GM19099 (cell line): ENCODE results near the gene CIB1.

Experiments
- POLR2A ChIP-seq: IDR thresholded peaks from 3 replicates; pipeline ENCODE4 v1.6.1; 2011; ENCODE audit warnings: low read depth; ENCODE audit not compliant: insufficient read length; ENCODE audit errors: extremely low read depth

Gene CIB1

GRCh38 chr15:90225047-90225446 lies 8.7 kb downstream of the CIB1 start:
- TF ChIP-seq POLR2A: no peak

GRCh38 chr15:90223441-90224165 lies 10.1 kb downstream of the CIB1 start:
- no peak for TF ChIP-seq POLR2A

- no peak for TF ChIP-seq POLR2A
Observed at GRCh38 chr15:90222547-90222946, 11.2 kb downstream of the CIB1 start.

DNA sequence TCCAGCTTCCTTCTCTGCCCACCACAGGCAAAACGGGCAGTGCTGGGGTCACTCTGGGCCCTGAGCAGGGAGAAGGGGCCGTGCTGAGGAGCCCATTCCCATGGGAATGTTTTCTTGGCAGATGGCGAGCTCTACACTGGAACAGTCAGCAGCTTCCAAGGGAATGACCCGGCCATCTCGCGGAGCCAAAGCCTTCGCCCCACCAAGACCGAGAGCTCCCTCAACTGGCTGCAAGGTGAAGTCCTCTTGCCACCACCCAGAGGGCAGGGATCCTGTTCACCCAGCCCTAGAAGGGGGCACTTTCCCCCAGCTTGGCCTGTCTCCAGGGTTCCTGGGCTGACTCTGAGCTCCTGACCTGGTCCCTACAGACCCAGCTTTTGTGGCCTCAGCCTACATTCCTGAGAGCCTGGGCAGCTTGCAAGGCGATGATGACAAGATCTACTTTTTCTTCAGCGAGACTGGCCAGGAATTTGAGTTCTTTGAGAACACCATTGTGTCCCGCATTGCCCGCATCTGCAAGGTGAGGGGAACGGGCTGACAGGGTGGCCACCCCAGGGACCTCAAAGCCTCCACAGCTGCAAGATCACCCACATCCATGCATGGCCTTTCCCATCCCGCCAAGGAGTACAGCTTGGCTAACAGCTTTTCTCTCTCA lies 12.4 kb downstream of the CIB1 start:
- no peak for TF ChIP-seq POLR2A

DNA sequence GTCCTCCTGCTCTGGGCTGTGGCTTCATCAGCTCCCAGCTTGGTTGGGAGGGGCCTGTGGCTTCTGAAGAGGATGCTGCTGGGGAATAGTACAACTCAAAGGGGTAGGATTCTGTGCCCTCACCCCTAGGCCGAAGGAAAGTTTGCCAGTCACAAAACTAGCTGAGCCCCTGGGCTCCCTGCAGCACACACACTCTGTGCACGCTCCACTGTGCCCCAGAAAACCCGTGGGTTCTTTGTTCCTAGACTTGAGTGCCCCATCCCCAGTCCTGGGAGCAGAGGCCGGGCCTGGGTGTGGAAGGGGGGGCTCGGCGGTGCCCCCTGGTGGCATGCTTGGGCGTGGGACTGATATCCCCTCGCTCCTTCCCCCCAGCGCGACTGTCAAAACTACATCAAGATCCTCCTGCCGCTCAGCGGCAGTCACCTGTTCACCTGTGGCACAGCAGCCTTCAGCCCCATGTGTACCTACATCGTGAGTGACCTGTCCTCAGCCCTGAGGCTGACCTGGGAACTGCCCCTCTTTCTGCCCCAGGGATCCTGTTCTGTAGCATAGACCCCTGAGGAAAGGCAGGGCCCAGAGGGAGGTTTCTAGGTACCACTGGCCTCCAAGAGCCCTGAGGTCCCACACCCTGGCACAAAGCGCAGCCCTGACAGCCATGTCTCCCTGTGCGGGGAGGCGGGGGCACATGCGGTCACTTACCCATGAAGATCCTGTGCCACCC lies 14.2 kb downstream of the CIB1 start:
- no peak for TF ChIP-seq POLR2A

- no peak for TF ChIP-seq POLR2A
Observed at GRCh38 chr15:90217671-90218394, 15.9 kb downstream of the CIB1 start.

DNA sequence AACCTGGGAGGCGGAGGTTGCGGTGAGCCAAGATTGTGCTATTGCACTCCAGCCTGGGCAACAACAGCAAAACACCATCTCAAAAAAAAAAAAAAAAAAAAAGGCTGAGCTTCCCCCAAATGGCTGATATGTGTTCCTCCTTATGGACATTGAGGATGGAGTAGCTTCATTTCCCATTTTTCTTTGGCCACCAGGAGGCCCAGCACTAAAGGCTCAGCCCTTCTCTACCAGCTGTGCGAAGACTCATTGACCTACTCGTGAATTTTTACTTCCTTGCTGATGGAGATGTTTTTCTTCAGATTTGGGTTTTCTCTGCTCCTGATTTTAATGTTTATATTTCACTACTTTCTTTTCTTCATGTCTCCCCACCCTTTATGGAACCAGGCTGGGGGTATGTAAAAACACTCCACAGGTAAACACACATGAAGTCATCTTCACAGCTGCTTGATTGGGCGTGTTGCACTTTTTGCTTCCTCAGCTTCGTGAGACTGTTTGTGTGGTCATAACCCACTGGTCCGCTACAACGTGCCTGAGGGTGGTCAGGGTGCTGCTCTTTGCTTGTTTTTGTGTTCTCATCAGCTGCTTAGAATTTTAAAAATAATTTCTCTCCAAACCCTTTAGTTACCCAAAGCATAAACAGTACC lies 19.1 kb downstream of the CIB1 start:
- TF ChIP-seq POLR2A: no peak

DNA sequence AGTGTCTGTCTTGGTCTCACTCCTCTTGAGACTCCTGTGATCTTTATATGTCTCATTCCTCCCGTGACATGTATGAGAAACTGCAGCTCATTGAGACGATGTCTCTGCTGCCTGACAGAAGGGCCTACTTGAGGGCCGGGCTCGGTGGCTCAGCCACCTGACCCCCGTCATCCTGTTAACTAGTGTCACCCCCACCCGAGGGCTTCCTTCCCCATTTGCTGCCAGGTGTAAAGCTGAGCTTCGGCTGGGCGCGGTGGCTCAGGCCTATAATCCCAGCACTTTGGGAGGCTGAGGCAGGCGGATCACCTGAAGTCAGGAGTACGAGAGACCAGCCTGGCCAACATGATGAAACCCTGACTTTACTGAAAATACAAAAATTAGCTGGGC lies 19.9 kb downstream of the CIB1 start:
- TF ChIP-seq POLR2A: no peak

DNA sequence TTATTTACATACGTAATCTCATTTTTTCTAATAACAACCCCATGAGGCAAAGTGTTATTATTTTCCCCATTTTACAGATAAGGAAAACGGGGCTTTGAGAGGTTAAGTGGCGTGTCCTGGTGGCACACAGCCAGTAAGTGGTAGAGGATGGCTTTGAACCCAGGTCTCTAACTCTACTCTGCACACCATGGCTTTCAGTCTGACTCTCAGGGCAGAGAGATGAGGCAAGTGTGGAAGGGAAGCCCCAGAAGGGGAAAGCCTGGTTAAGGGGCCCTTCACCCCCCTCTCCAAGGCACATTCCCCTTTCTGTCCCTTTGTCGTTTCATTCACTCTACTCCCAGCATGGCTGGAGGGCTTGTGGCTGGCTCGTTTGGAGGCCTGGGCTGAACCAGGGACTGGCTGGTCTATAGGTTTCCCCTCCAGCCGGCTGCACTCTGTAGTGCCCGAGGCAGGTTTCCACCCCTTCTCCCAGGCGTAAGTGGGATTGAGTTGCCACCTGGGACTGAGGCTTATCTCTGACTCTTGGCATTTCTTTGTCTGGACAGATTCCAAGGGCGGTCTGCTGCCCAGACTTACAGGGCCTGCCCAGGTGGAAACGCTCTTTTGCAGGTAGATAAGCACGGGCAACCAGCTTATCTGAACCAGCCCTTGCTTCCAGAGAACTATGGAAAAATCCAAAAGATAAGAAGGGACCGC lies 20.5 kb downstream of the CIB1 start:
- no peak for TF ChIP-seq POLR2A

DNA sequence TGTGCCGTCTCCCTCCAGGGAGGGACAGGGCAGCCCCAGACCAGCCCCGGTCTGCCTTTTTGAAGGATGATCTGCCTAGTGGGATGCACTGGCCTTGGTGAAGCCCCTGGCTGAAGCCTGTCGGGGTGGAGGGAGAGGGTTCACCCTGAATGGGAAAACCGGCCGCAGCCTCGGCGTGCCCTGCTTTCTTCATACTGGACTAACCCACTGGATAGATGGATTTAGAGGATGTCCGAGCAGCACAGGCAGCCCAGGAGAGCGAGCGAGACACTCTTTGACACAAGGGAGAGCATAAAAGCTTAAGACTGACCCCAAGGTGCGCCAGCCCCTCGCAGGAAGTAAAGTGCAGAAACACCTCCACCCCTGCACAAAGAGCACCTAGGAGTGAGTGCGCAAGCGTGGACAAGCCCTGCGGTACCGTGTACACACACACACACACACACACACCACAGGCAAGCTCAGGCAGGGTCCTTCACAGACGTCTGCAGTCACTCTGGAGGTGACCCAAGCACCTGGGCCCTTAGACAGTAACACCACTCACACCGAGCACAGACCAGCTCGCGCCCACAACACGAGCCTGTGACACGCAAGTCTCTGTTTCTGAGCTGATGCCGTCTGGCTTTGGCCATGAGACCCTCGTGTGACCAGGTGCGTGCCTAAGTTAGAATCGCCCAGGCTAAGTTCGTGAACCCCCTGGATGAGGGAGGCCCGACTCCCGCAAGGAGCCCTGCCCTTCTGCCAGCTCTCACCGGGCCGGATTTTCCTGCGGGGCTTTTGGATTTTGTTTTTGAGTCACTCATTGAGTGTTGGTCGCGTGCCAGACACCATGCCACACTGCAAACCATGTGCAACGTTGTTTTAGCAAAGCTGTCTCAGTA lies 21.3 kb downstream of the CIB1 start:
- TF ChIP-seq POLR2A: no peak

DNA sequence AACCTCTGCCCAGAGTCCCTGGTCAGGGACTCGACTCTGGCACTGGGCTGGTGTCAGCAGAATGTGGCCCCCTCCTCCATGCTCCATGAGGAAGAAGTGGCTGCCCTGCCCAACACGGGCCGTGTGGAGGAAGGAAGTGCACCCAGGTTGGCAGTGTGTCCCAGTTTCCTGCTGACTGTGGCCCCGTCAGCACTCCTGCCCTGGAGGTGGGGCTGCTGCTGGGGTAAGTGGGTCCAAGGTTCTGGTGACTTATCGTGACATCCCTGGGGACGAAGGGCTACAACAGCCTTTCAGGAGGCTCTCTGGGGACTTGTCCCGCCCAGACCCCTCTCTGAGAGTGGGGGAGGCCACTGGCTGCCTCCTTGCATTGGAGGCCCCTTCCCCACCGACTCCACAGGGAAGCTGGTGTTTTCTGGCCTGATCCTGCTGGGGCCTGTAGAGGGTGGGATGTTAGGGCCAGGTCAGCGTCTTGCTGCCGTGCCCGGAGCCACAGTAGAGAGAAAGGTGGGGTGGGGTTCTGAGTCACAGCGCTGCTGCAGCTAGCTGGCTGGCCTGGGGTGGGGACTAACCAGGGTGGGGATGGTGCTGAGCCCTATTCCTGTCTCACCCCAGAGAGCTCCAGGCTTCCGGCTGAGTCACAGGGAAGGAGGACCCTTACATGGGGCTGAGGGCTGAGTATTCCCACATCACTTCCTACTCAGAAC lies 22.1 kb downstream of the CIB1 start:
- no peak for TF ChIP-seq POLR2A

- no peak for TF ChIP-seq POLR2A
Observed at GRCh38 chr15:90211009-90211408, 22.7 kb downstream of the CIB1 start.

DNA sequence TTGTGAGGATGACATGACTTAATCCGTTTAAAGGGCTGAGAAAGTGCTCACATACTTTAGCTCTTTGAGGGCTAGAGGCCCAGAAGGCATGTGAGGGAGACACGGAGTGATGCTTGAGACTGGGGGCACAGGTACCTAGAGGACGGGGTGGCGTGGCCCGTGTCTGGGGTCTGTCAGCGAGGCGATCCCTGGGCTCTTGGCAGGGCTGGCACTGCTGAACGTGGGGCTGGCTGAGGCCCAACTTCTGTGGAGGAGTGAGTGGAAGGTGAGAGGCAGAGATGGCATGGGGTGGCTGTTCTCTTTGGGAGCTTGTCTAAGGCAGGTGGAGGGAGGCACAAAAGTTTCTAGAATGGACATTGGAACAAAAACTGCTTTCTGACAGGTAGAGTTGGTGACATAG lies 23.1 kb downstream of the CIB1 start:
- TF ChIP-seq POLR2A: no peak
